ENCODE results near the gene CALHM2. TPM values are rescaled to one million over a fixed set of nuclear protein-coding genes. Genes with fewer than 3 reads are reported as not detected.
A peak's percentile ranks its signal among the peaks of the same experiment; 100 is the strongest.

CALHM2 gene
- total and polyA plus RNA-seq, 12 donors, result 3.8 to 56.8 (median 34.9) TPM

DNA sequence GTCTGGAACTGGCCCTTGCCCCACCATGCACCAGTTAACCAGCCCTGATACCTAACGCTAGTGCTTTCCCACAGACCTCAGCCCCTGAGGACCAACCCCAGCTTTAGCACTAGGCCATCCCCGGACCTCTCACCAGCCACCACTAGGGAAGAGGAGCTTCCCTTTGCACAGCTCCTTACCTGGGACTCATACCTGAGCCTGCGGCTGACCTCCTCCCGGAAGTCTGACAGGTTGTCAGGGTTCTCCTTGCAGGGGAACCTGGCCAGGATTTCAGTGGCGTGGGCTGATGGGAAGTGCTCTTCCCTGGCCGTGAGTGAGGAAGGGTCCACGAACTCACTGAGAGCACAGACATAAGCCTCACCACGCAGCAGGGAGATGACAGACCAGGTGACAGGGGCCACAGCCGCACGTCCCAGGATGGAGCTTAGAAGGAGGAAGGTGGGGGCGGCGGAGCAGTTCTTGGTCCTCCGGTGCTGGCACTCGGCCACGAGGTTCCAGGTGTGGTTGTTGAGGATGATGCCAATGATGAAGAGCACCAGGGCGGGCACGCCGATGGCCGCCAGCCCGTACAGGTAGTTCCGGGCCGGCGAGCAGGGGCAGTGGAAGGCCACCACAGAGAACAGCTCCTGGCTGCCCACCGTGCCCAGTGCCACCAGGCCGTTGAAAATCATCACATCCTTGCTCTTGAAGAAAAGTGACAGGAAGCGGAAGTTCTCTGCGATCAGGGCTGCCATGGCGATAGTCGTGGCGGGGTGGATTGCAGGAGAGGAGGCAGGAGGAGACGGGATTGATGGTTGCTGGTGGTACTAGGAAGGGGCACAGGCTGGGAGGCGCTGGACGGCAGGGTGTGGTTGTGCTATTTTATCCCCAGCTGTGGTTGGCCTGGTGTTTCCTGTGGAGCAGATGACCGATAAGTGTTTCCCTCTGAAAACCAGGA is 2.7 kb downstream of the CALHM2 start:
- TF ChIP-seq, protein P1, sequence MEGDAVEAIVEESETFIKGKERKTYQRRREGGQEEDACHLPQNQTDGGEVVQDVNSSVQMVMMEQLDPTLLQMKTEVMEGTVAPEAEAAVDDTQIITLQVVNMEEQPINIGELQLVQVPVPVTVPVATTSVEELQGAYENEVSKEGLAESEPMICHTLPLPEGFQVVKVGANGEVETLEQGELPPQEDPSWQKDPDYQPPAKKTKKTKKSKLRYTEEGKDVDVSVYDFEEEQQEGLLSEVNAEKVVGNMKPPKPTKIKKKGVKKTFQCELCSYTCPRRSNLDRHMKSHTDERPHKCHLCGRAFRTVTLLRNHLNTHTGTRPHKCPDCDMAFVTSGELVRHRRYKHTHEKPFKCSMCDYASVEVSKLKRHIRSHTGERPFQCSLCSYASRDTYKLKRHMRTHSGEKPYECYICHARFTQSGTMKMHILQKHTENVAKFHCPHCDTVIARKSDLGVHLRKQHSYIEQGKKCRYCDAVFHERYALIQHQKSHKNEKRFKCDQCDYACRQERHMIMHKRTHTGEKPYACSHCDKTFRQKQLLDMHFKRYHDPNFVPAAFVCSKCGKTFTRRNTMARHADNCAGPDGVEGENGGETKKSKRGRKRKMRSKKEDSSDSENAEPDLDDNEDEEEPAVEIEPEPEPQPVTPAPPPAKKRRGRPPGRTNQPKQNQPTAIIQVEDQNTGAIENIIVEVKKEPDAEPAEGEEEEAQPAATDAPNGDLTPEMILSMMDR (IDR thresholded peaks at IDR 0.05), result no peak
- no peak for TF ChIP-seq POLR2A (IDR thresholded peaks at IDR 0.05)
- no peaks in the 10 kb centered on the region for H3K9me3 ChIP-seq (replicated peaks in 1 of 3)
- intact Hi-C loops (cut with DNase I), result no loop called here
- H3K27me3 ChIP-seq, result no peaks in the 10 kb centered on the region
- DNase-seq, result no peak
- 84 to 89% (median 87%) methylated on average over 24 to 34 of the region's 34 CpGs for WGBS, 4 donors
- peaks cover 0 to 56% of the 10 kb centered on the region in 2 donors for H3K36me3 ChIP-seq (replicated peaks in 1 of 2)
- peak overlapping the region in 3 of 5 donors; percentile 18 to 96 (median 92) for H3K27ac ChIP-seq
- peak overlapping the region in 1 of 4 donors; percentile 7 for H3K4me3 ChIP-seq
- peaks cover 33 to 71% of the 10 kb centered on the region in 2 donors for H3K4me1 ChIP-seq (replicated peaks in 1 of 2)

DNA sequence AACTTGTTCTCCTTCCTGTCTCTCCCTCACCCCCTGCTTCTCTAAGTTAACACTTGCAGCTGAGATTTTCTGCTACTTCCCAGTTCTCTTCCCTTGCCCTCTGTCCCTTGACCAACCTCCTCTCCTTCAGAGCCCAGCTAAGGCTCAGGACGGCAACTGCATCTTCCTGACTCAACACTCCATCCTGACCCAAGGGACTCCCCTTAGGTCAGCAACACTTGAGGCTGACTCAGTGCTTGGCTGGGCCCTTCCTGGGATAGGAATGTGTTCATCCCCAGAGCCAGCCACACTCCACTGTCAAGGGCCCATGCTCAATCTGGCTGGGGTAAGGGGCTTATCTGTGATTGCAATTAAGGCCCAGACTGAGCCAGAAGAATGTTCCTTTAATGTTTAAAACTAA is 3.4 kb downstream of the CALHM2 start:
- peaks cover 33 to 71% of the 10 kb centered on the region in 2 donors for H3K4me1 ChIP-seq (replicated peaks in 1 of 2)

DNA sequence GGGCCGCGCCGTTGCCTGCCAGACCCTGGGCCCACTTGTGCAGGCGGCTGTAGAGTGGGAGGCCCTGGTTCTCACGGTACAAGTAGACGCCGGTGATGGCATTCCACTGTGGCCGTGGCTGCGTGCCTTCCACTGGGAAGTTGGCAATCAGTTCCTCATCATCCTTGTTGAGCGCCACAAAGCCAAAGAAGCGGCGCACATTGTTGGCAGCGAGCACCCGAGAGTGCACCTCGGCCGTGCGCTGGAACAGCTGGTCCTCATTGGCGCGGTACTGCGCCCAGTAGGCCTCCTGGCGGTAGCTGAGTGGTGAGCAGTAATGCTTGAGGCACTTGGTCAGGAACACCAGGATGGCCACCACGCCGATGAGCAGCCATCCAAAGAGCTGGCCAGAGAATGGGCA is 5.0 kb downstream of the CALHM2 start:
- Histone ChIP-seq H3K36me3 (replicated peaks in 1 of 2) (peaks cover 0 to 76% of the 10 kb centered on the region in 2 donors), H3K27me3 (no peaks in the 10 kb centered on the region), H3K27ac (peak overlapping the region in 4 of 5 donors; percentile 90 to 96 (median 94)), H3K4me3 (no peak overlapping the region), H3K9me3 (replicated peaks in 1 of 3) (no peaks in the 10 kb centered on the region), H3K4me1 (replicated peaks in 1 of 2) (peaks cover 33 to 73% of the 10 kb centered on the region in 2 donors)
- intact Hi-C loops (cut with DNase I), result no loop called here
- no peak for TF ChIP-seq POLR2A (IDR thresholded peaks at IDR 0.05)
- TF ChIP-seq, protein P1 (IDR thresholded peaks at IDR 0.05), result no peak
- no peak for DNase-seq
- 87 to 96% (median 96%) methylated on average over 3 to 23 of the region's 23 CpGs for WGBS, 4 donors

More for the DNA sequence above, 3.4 kb downstream of the CALHM2 start:
- peak overlapping the region in 2 of 5 donors; percentile 92 to 96 for H3K27ac ChIP-seq
- TF ChIP-seq POLR2A (IDR thresholded peaks at IDR 0.05), result no peak
- TF ChIP-seq, protein P1 (IDR thresholded peaks at IDR 0.05), result no peak
- H3K36me3 ChIP-seq (replicated peaks in 1 of 2), result peaks cover 0 to 63% of the 10 kb centered on the region in 2 donors
- H3K27me3 ChIP-seq, result no peaks in the 10 kb centered on the region
- 14 to 42% (median 31%) methylated on average over 1 of the region's 1 CpG for WGBS, 4 donors
- H3K9me3 ChIP-seq (replicated peaks in 1 of 3), result no peaks in the 10 kb centered on the region
- intact Hi-C loops (cut with DNase I), result no loop called here
- peak overlapping the region in 1 of 4 donors; percentile 7 for H3K4me3 ChIP-seq
- DNase-seq, result peak in 6 of 7 donors; percentile 63 to 75 (median 66)

DNA sequence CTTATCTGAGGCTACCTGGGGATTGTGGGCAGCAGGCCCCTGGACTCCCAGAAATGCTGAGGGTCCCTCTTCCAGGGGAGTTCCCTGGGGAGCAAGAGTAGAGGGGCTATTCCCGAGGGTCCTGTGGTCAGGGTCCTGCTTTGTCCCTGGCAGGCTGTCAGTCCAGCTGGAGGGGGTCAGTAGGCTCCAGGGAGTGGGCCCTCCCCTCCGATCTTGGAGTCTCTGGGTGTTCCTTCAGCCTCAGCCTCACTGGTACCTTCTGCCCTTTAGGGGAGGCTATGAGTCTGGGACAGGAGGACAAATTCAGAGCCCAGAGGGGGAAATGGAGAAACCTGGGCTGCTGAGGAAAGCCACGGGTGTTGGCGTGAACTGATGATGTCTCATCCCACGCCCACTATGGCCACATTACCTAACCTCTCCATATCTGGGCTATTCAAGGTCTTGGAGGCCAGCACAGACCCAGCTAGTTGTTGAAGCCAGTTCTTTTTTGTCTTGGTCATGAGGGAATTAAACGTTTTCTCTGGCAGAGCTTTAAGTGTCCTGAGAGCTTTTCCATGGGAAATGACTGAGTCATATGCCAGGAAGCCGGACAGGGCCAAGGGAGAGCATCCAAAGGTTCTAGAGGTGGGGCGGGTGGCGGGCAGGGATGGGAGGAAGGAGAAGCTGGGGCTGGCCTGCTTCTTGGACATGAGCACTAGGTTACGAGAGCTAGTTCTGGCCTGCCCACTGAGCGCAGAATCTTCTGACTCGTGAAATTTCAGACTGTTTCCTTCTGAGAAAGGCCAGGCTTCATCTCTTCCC is 6.2 kb downstream of the CALHM2 start:
- WGBS, 4 donors, result 28 to 50% (median 40%) methylated on average over 8 to 12 of the region's 12 CpGs
- Histone ChIP-seq H3K27me3 (no peaks in the 10 kb centered on the region), H3K9me3 (replicated peaks in 1 of 3) (no peaks in the 10 kb centered on the region), H3K4me1 (replicated peaks in 1 of 2) (peaks cover 44 to 84% of the 10 kb centered on the region in 2 donors), H3K27ac (peak overlapping the region; percentile 51 to 96 (median 93)), H3K4me3 (no peak overlapping the region), H3K36me3 (replicated peaks in 1 of 2) (peaks cover 0 to 80% of the 10 kb centered on the region in 2 donors)
- intact Hi-C loops (cut with DNase I), result no loop called here
- DNase-seq, result peak; percentile 66 to 92 (median 89)
- TF ChIP-seq, protein P1 (IDR thresholded peaks at IDR 0.05), result no peak
- TF ChIP-seq POLR2A (IDR thresholded peaks at IDR 0.05), result peak in 1 of 2 donors; percentile 36
